ENCODE results near the gene ITGB3. TPM values are rescaled to one million over a fixed set of nuclear protein-coding genes. Genes with fewer than 3 reads are reported as not detected.

Gene ITGB3
- total and polyA plus RNA-seq, 2 of the 4 experiments (the other 2 are of a cell fraction) = 9.8 to 17.6 TPM

DNA sequence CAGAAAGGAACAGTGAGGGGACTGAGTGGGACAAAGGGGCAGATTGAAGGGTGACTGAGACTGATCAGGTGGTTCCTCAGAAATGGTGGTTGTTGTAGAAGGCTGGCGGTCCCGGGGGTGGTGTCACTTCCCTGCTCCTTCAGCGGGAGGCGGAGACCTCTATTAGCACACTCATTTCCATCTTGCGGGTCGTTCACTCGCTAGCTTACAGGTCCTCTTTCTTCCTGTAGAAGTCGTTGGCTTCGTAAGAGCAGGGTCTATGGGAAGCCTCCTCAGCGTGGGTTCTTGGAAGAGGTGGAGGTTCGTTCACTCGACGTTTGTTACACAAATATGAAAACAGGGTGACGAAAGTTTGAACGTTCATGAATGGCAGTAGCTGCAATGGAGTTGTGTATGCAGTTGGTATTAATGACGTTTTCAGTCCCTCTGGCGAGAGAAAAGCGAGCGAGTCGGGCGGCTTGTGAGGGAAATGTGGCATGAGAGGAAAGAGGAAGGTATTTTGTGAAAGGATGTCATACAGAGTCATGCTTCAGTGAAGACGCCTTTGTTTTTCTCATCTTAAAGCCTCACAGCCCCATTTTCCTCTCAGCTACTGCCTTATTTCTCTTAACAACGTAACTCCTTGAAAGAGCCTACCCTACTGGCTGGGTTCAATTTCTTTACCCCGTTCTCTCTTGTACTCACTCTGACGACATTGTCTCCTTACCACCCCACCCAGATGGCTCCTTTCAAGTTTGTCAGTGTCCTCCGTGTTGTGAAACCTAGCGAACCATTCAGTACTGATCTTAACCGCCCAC is 70.8 kb downstream of the ITGB3 start (continued):
- TF ChIP-seq MXI1 (IDR thresholded peaks at IDR 0.05; ENCODE audit: borderline replicate concordance, low read depth, low read length) (no peak), CEBPB (IDR thresholded peaks at IDR 0.05; ENCODE audit: low read depth, low read length) (no peak)

DNA sequence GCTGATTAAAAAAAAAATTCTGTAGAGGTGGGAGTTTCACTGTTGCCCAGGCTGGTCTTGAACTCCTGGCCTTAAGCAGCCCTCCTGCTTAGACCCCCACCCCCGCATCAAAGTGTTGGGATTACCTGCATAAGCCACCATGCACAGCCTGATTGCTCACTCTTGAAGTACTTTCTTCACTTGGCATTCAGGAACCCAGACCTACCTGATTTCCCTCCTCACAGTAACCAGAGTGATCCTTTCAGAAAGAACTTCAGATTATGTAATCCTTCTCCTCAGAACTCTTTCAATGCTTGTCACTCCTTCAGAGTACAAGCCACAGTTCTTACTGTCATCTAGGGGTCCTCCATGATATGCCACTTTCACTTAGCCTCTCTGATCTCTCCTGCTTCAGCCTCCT is 71.5 kb downstream of the ITGB3 start:
- Histone ChIP-seq H3K79me1 (ENCODE audit: low read depth in 1 of 2, low read length in 2 of 2) (peaks cover 0 to 13% of the 10 kb centered on the region in 2 experiments; a peak in 2 of 4 replicates), H3K4me3 (ENCODE audit: insufficient read depth, low read depth, low read length) (no peak overlapping the region), H4K5ac (ENCODE audit: low read depth, low read length) (no peak overlapping the region), H3K27ac (ENCODE audit: insufficient read depth, low read length) (no peak overlapping the region), H3K4ac (ENCODE audit: low read depth, low read length) (no peak overlapping the region), H3K56ac (ENCODE audit: extremely low read depth, insufficient read depth, low read length) (no peak overlapping the region), H3K9me3 (ENCODE audit: control insufficient read depth, insufficient read depth, low read length) (no peaks in the 10 kb centered on the region), H3K36me3 (ENCODE audit: control insufficient read depth, insufficient read depth, low read length) (no peaks in the 10 kb centered on the region), H2AK5ac (ENCODE audit: low read depth, low read length) (no peak overlapping the region), H4K91ac (ENCODE audit: insufficient read depth, low read depth, low read length) (no peak overlapping the region), H2BK5ac (ENCODE audit: low read depth, low read length, poor library complexity, severe bottlenecking) (no peak overlapping the region), H4K20me1 (ENCODE audit: insufficient read depth, low read length) (no peaks in the 10 kb centered on the region), H3K4me2 (ENCODE audit: low read depth, low read length) (no peak overlapping the region), H3K18ac (ENCODE audit: low read depth, low read length) (no peak overlapping the region), H3K4me1 (ENCODE audit: control insufficient read depth, insufficient read depth, low read length) (no peaks in the 10 kb centered on the region), H3K9ac (ENCODE audit: low read depth, low read length) (no peak overlapping the region), H3K14ac (replicated peaks; ENCODE audit: low read depth, low read length) (no peak overlapping the region), H2BK120ac (ENCODE audit: low read depth, low read length) (no peak overlapping the region), H2AFZ (replicated peaks; ENCODE audit: low read length, poor library complexity) (no peak overlapping the region), H3K23ac (ENCODE audit: low read depth, low read length) (no peak overlapping the region), H4K8ac (ENCODE audit: low read depth in 2 of 2, low read length in 2 of 2) (no peak overlapping the region), H2AK9ac (replicated peaks; ENCODE audit: low read depth, low read length, poor library complexity) (no peak overlapping the region), H3K9me1 (ENCODE audit: insufficient read depth, low read length) (0 out of 2 replicates have a peak, but pooled peaks cover 2% of the 10 kb centered on the region), H3K27me3 (ENCODE audit: control insufficient read depth, insufficient read depth, low read length) (no peaks in the 10 kb centered on the region), H2BK15ac (ENCODE audit: low read depth, low read length) (no peak overlapping the region), H2BK20ac (ENCODE audit: low read depth, low read length) (no peak overlapping the region)
- ChIA-PET POLR2A (ENCODE audit: unreplicated experiment) (no interaction called here), CTCF (no interaction called here)
- in situ Hi-C loops (cut with MboI; ENCODE audit: low sequenced_read_pairs) = no loop called here
- no peak for DNase-seq
- intact Hi-C loops (cut with micrococcal nuclease) = loop anchor here (2.0 kb wide), 1 partner anchor 290 kb away; no protein-coding TSS in a partner anchor
- ATAC-seq (ENCODE audit: low read depth) = no peak
- BruUV-seq (replicated peaks) = no TSS peak
- dilution Hi-C loops (cut with HindIII; ENCODE audit: low sequenced_read_pairs, unreplicated experiment) = no loop called here
- no CpG with 5 or more reads among the region's 1 CpG for WGBS, 2 experiments (ENCODE audit: extremely low coverage in 2 of 2, insufficient read length in 1 of 2)
- TF ChIP-seq RCOR1 (IDR thresholded peaks at IDR 0.05; ENCODE audit: insufficient replicate concordance, low read length) (no peak), SMC3 (IDR thresholded peaks at IDR 0.05; ENCODE audit: low read depth, low read length) (no peak)
